GM18951 (cell line): ENCODE data around the gene ATP6V1A.

Experiments
- POLR2A ChIP-seq: IDR thresholded peaks from 4 replicates; pipeline ENCODE4 v1.6.1; 2011; ENCODE audit warnings: mild to moderate bottlenecking; ENCODE audit not compliant: insufficient read length, insufficient read depth; ENCODE audit errors: extremely low read depth
- in situ Hi-C: fragments of 300-500 bp; cut with MboI; formaldehyde crosslinking; loops from one replicate; pipeline ENCODE4 v1.12.0; 2022; ENCODE audit warnings: low sequenced_read_pairs, mixed read lengths, inconsistent platforms; ENCODE audit not compliant: unreplicated experiment

Gene ATP6V1A

GRCh38 chr3:113731694-113732093 is 15.1 kb upstream of the ATP6V1A start:
- in situ Hi-C loops: loop anchor here (5.0 kb wide), 1 partner anchor 181 kb away; no protein-coding TSS in a partner anchor
- TF ChIP-seq POLR2A: no peak

- no peak for TF ChIP-seq POLR2A
These were observed 10.2 kb upstream of the ATP6V1A start for GRCh38 chr3:113736548-113737089.

GRCh38 chr3:113741086-113741485 is 5.7 kb upstream of the ATP6V1A start:
- in situ Hi-C loops: no loop called here
- no peak for TF ChIP-seq POLR2A

More at GRCh38 chr3:113736548-113737089, 10.2 kb upstream of the ATP6V1A start:
- in situ Hi-C loops: no loop called here

GRCh38 chr3:113741620-113742019 is 5.2 kb upstream of the ATP6V1A start:
- in situ Hi-C loops: no loop called here
- TF ChIP-seq POLR2A: no peak

- in situ Hi-C loops: no loop called here
- no peak for TF ChIP-seq POLR2A
These were observed 3.7 kb upstream of the ATP6V1A start for GRCh38 chr3:113743006-113743630.

GRCh38 chr3:113744941-113745755 is 1.7 kb upstream of the ATP6V1A start:
- no peak for TF ChIP-seq POLR2A
- in situ Hi-C loops: no loop called here

- peak; percentile 90 for TF ChIP-seq POLR2A
- in situ Hi-C loops: no loop called here
These were observed 883 bp upstream of the ATP6V1A start, which contains the start of gene NAA50 for GRCh38 chr3:113745756-113746547. Gene NAA50, minus strand, starts transcription at chr3:113746249. Its CDS starts 300 bp downstream, at chr3:113745949.

- in situ Hi-C loops: no loop called here
- TF ChIP-seq POLR2A: no peak
These were observed 630 bp downstream of the ATP6V1A start for GRCh38 chr3:113747283-113748046.

- TF ChIP-seq POLR2A: no peak
- in situ Hi-C loops: no loop called here
These were observed 4.3 kb downstream of the ATP6V1A start for GRCh38 chr3:113751141-113751540.

- TF ChIP-seq POLR2A: no peak
- in situ Hi-C loops: no loop called here
These were observed 6.6 kb downstream of the ATP6V1A start for GRCh38 chr3:113753376-113753985.

- TF ChIP-seq POLR2A: no peak
- in situ Hi-C loops: no loop called here
These were observed 7.8 kb downstream of the ATP6V1A start for GRCh38 chr3:113754494-113755159.
